ENCODE results near the gene PTOV1. TPM values are rescaled to one million over a fixed set of nuclear protein-coding genes. Genes with fewer than 3 reads are reported as not detected.

PTOV1 gene
- total and polyA plus RNA-seq, 2 donors = 63.6 to 125 TPM

DNA sequence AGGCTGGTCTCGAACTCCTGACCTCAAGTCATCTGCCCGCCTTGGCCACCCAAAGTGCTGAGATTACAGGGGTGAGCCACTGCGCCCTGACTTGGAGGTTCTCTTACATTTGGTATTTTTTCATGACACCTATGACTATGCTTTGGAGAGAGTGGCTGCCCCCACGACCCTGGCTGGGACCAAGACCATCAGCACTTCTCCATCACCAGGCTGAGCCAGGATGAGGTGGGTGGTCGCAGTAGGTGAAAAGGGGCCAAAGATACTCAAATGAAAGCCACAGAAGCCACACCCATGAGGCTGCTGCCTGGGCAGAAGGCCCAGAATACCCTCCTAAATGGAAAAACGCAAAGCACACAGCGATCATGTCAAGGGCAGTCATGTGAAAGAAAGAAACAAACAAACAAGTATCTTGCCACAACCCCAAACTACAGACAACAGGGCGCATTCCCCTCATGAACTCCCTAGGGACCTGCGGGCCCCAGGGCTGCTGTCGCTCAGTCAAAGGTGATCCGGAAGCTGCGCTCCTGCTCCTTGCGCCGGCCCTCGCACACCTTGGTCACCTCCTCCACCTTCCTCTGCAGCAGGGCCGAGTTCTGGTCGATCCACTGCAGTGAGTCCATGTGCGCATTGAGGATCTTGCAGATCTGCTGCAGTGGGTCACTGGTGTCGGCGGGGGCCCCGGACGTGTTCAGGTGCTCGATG lies 56.9 kb downstream of the PTOV1 start:
- Histone ChIP-seq H3K36me3 (ENCODE audit: control insufficient read depth in 2 of 2, insufficient read depth in 2 of 2, low read length in 1 of 2) (peaks cover 52 to 58% of the 10 kb centered on the region in 2 donors), H3K9me3 (ENCODE audit: control insufficient read depth in 2 of 2, insufficient read depth in 1 of 2, low read length in 1 of 2) (no peaks in the 10 kb centered on the region), H3K4me3 (ENCODE audit: low read length in 2 of 2) (no peak overlapping the region), H3K27ac (ENCODE audit: low read depth in 1 of 2, low read length in 1 of 2) (no peak overlapping the region), H3K27me3 (ENCODE audit: control insufficient read depth in 2 of 2, insufficient read depth in 1 of 2, low read length in 1 of 2) (no peaks in the 10 kb centered on the region), H3K4me1 (ENCODE audit: control insufficient read depth in 2 of 2, insufficient read depth in 2 of 2, low read length in 2 of 2) (peaks cover 0 to 11% of the 10 kb centered on the region in 2 donors)
- DNase-seq (ENCODE audit: low read depth in 6 of 9, low spot score in 9 of 9) = no peak
- 97% methylated on average over 23 of the region's 23 CpGs for WGBS

- Histone ChIP-seq H3K27me3 (ENCODE audit: control insufficient read depth in 2 of 2, insufficient read depth in 1 of 2, low read length in 1 of 2) (no peaks in the 10 kb centered on the region), H3K4me3 (ENCODE audit: low read length in 2 of 2) (no peak overlapping the region), H3K27ac (ENCODE audit: low read depth in 1 of 2, low read length in 1 of 2) (no peak overlapping the region), H3K4me1 (ENCODE audit: control insufficient read depth in 2 of 2, insufficient read depth in 2 of 2, low read length in 2 of 2) (peaks cover 0 to 11% of the 10 kb centered on the region in 2 donors), H3K36me3 (ENCODE audit: control insufficient read depth in 2 of 2, insufficient read depth in 2 of 2, low read length in 1 of 2) (peaks cover 61 to 66% of the 10 kb centered on the region in 2 donors), H3K9me3 (ENCODE audit: control insufficient read depth in 2 of 2, insufficient read depth in 1 of 2, low read length in 1 of 2) (no peaks in the 10 kb centered on the region)
- no peak for DNase-seq (ENCODE audit: low read depth in 6 of 9, low spot score in 9 of 9)
- 99% methylated on average over 37 of the region's 37 CpGs for WGBS
These were observed 57.8 kb downstream of the PTOV1 start for GRCh38 chr19:49908480-49909420.

GRCh38 chr19:49910179-49910578 lies 59.2 kb downstream of the PTOV1 start:
- peaks cover 0 to 11% of the 10 kb centered on the region in 2 donors for H3K4me1 ChIP-seq (ENCODE audit: control insufficient read depth in 2 of 2, insufficient read depth in 2 of 2, low read length in 2 of 2)
- no peaks in the 10 kb centered on the region for H3K9me3 ChIP-seq (ENCODE audit: control insufficient read depth in 2 of 2, insufficient read depth in 1 of 2, low read length in 1 of 2)
- DNase-seq (ENCODE audit: low read depth in 6 of 9, low spot score in 9 of 9) = no peak
- no peaks in the 10 kb centered on the region for H3K27me3 ChIP-seq (ENCODE audit: control insufficient read depth in 2 of 2, insufficient read depth in 1 of 2, low read length in 1 of 2)
- peak overlapping the region in 1 of 2 donors; percentile 59 for H3K27ac ChIP-seq (ENCODE audit: low read depth in 1 of 2, low read length in 1 of 2)
- WGBS = 96% methylated on average over 5 of the region's 5 CpGs
- H3K4me3 ChIP-seq (ENCODE audit: low read length in 2 of 2) = no peak overlapping the region
- peaks cover 72 to 79% of the 10 kb centered on the region in 2 donors for H3K36me3 ChIP-seq (ENCODE audit: control insufficient read depth in 2 of 2, insufficient read depth in 2 of 2, low read length in 1 of 2)

Other genes with a start within 250 kb of the PTOV1 start
- 12.7 TPM for gene RRAS, start 211.0 kb upstream of the PTOV1 start, total RNA-seq
- gene RRAS, start 211.0 kb upstream of the PTOV1 start, polyA plus RNA-seq = 60.9 TPM
- gene SCAF1, start 208.9 kb upstream of the PTOV1 start, total RNA-seq = 3.2 TPM
- 17.2 TPM for gene SCAF1, start 208.9 kb upstream of the PTOV1 start, polyA plus RNA-seq
- 83.6 TPM for gene IRF3, start 185.3 kb upstream of the PTOV1 start, total RNA-seq
- 259 TPM for gene IRF3, start 185.3 kb upstream of the PTOV1 start, polyA plus RNA-seq
- gene BCL2L12, start 185.2 kb upstream of the PTOV1 start, total RNA-seq = 18.7 TPM
- gene BCL2L12, start 185.2 kb upstream of the PTOV1 start, polyA plus RNA-seq = 27.1 TPM
- gene PRMT1, start 173.9 kb upstream of the PTOV1 start, total RNA-seq = 173 TPM
- 101 TPM for gene PRMT1, start 173.9 kb upstream of the PTOV1 start, polyA plus RNA-seq
- 0.47 TPM for gene ADM5, start 161.6 kb upstream of the PTOV1 start, total RNA-seq
- gene ADM5, start 161.6 kb upstream of the PTOV1 start, polyA plus RNA-seq = 5.5 TPM
- gene CPT1C, start 160.0 kb upstream of the PTOV1 start, total RNA-seq = 0.61 TPM
- 3.5 TPM for gene CPT1C, start 160.0 kb upstream of the PTOV1 start, polyA plus RNA-seq
- 2.6 TPM for gene TSKS, start 87.9 kb upstream of the PTOV1 start, total RNA-seq
- gene TSKS, start 87.9 kb upstream of the PTOV1 start, polyA plus RNA-seq = 2.4 TPM
- 16.5 TPM for gene AP2A1, start 84.2 kb upstream of the PTOV1 start, total RNA-seq
- 26.5 TPM for gene AP2A1, start 84.2 kb upstream of the PTOV1 start, polyA plus RNA-seq
- gene FUZ, start 37.9 kb upstream of the PTOV1 start, total RNA-seq = 16.6 TPM
- gene FUZ, start 37.9 kb upstream of the PTOV1 start, polyA plus RNA-seq = 20.9 TPM
- 7.6 TPM for gene MED25, start 32.9 kb upstream of the PTOV1 start, total RNA-seq
- gene MED25, start 32.9 kb upstream of the PTOV1 start, polyA plus RNA-seq = 48.0 TPM
- gene PNKP, start 16.4 kb downstream of the PTOV1 start, total RNA-seq = 28.4 TPM
- 85.3 TPM for gene PNKP, start 16.4 kb downstream of the PTOV1 start, polyA plus RNA-seq
- gene AKT1S1, start 26.2 kb downstream of the PTOV1 start, total RNA-seq = 4.4 TPM
- 27.9 TPM for gene AKT1S1, start 26.2 kb downstream of the PTOV1 start, polyA plus RNA-seq
- 2.9 TPM for gene TBC1D17, start 26.5 kb downstream of the PTOV1 start, total RNA-seq
- gene TBC1D17, start 26.5 kb downstream of the PTOV1 start, polyA plus RNA-seq = 69.7 TPM
- 8.6 TPM for gene IL4I1, start 45.7 kb downstream of the PTOV1 start, total RNA-seq
- gene IL4I1, start 45.7 kb downstream of the PTOV1 start, polyA plus RNA-seq = 11.5 TPM
- 16.0 TPM for gene ATF5, start 78.0 kb downstream of the PTOV1 start, total RNA-seq
- 53.9 TPM for gene ATF5, start 78.0 kb downstream of the PTOV1 start, polyA plus RNA-seq
- gene NUP62, start 78.3 kb downstream of the PTOV1 start, total RNA-seq = 46.7 TPM
- gene NUP62, start 78.3 kb downstream of the PTOV1 start, polyA plus RNA-seq = 24.9 TPM
- 0.14 TPM for gene SIGLEC11, start 110.0 kb downstream of the PTOV1 start, total RNA-seq
- gene SIGLEC11, start 110.0 kb downstream of the PTOV1 start, polyA plus RNA-seq = 0.98 TPM
- 41.3 TPM for gene VRK3, start 174.2 kb downstream of the PTOV1 start, total RNA-seq
- gene VRK3, start 174.2 kb downstream of the PTOV1 start, polyA plus RNA-seq = 27.2 TPM
- 5.7 TPM for gene ZNF473, start 174.8 kb downstream of the PTOV1 start, total RNA-seq
- 2.5 TPM for gene ZNF473, start 174.8 kb downstream of the PTOV1 start, polyA plus RNA-seq

Measured in thymus (tissue), 11 donors.